ENCODE measurements around the gene DYNLT2. TPM values are rescaled to one million over a fixed set of nuclear protein-coding genes. Genes with fewer than 3 reads are reported as not detected.
A peak's percentile ranks its signal among the peaks of the same experiment; 100 is the strongest.

DYNLT2 gene
- total RNA-seq, 1 donor, result 2.2 TPM

DNA sequence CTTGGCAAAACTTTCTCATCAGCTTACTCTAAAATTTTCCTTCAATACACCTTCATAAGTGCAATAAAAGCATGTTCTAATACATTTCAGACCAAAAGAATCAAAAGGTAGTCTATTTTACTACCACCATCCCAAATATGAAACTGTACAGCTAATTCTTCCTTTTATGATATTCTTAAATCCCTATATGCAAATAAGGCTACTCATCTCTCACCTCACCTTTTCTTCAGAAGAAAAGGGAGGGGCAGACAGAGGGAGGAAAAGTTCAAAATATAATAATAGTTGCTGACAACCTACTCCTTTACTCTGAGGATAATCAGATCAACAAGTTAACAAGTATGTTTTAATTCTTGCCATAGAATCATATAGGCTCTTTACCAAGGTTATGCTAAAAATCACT is 42.1 kb downstream of the DYNLT2 start:
- no peaks in the 10 kb centered on the region for H3K27me3 ChIP-seq (ENCODE audit: insufficient read depth, low read length)
- peaks cover 9% of the 10 kb centered on the region for H3K4me1 ChIP-seq (ENCODE audit: insufficient read depth, low read length)
- H3K4me3 ChIP-seq (ENCODE audit: insufficient read depth, low read length), result no peak overlapping the region
- H3K9me3 ChIP-seq (ENCODE audit: low read depth, low read length), result no peaks in the 10 kb centered on the region
- H2AFZ ChIP-seq (ENCODE audit: low read length), result no peak overlapping the region
- H4K20me1 ChIP-seq (ENCODE audit: insufficient read depth, low read length), result peaks cover 8% of the 10 kb centered on the region
- peaks cover 5% of the 10 kb centered on the region for H3K79me2 ChIP-seq (ENCODE audit: insufficient read depth, low read length)
- H3K4me2 ChIP-seq (ENCODE audit: insufficient read depth, low read length), result no peak overlapping the region
- TF ChIP-seq, protein P1, sequence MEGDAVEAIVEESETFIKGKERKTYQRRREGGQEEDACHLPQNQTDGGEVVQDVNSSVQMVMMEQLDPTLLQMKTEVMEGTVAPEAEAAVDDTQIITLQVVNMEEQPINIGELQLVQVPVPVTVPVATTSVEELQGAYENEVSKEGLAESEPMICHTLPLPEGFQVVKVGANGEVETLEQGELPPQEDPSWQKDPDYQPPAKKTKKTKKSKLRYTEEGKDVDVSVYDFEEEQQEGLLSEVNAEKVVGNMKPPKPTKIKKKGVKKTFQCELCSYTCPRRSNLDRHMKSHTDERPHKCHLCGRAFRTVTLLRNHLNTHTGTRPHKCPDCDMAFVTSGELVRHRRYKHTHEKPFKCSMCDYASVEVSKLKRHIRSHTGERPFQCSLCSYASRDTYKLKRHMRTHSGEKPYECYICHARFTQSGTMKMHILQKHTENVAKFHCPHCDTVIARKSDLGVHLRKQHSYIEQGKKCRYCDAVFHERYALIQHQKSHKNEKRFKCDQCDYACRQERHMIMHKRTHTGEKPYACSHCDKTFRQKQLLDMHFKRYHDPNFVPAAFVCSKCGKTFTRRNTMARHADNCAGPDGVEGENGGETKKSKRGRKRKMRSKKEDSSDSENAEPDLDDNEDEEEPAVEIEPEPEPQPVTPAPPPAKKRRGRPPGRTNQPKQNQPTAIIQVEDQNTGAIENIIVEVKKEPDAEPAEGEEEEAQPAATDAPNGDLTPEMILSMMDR (IDR thresholded peaks at IDR 0.05; ENCODE audit: extremely low read depth, low read depth, low read length), result no peak
- H3K27ac ChIP-seq (ENCODE audit: low read depth, low read length), result no peak overlapping the region
- peaks cover 27% of the 10 kb centered on the region for H3K36me3 ChIP-seq (ENCODE audit: insufficient read depth, low read length)
- DNase-seq (ENCODE audit: insufficient read length, low spot score, missing footprints), result no peak

DNA sequence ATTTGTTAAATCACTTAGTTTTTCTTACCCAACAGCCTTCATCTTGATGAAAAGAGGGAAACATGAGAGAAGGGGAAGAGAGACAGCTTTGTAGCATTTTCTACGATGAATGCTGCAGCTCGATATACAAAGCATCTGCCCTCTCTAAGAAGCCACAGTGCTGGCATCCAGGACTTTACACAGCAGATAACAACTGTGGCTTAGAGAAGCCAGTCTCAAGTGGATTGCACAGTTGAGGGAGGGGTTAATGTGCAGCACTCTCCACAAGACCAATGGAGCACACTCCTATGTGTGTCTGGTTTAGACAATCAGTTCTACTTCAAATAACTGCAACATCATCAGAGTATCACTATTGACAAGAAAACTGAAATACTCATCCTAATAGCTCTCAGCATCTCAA is 43.6 kb downstream of the DYNLT2 start:
- Histone ChIP-seq H3K36me3 (ENCODE audit: insufficient read depth, low read length) (peaks cover 37% of the 10 kb centered on the region), H4K20me1 (ENCODE audit: insufficient read depth, low read length) (peaks cover 22% of the 10 kb centered on the region), H3K4me2 (ENCODE audit: insufficient read depth, low read length) (no peak overlapping the region), H3K27ac (ENCODE audit: low read depth, low read length) (no peak overlapping the region), H3K4me1 (ENCODE audit: insufficient read depth, low read length) (peaks cover 24% of the 10 kb centered on the region), H3K9me3 (ENCODE audit: low read depth, low read length) (no peaks in the 10 kb centered on the region), H3K4me3 (ENCODE audit: insufficient read depth, low read length) (no peak overlapping the region), H2AFZ (ENCODE audit: low read length) (no peak overlapping the region), H3K27me3 (ENCODE audit: insufficient read depth, low read length) (no peaks in the 10 kb centered on the region), H3K79me2 (ENCODE audit: insufficient read depth, low read length) (peaks cover 21% of the 10 kb centered on the region)
- TF ChIP-seq, protein P1 (IDR thresholded peaks at IDR 0.05; ENCODE audit: extremely low read depth, low read depth, low read length), result no peak
- no peak for DNase-seq (ENCODE audit: insufficient read length, low spot score, missing footprints)

DNA sequence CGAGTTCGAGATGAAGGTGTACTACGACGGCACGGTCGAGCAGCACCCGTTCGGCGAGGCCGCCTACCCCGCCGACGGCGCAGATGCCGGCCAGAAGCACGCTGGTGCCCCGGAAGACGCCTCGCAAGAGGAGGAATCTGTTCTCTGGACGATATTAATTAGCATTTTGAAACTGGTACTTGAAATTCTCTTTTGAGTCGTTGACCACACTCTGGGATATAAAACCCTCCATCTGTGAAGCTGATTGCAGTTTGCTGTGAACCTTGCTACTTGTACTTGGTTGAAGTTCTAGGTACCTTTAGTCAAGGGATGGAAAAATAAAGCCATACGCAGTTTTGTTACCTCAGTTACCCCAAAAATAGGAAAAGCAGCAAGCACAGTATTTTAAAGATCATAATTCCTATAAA is 48.5 kb downstream of the DYNLT2 start:
- peaks cover 24% of the 10 kb centered on the region for H4K20me1 ChIP-seq (ENCODE audit: insufficient read depth, low read length)
- peak overlapping the region; percentile 84 for H3K27ac ChIP-seq (ENCODE audit: low read depth, low read length)
- DNase-seq (ENCODE audit: insufficient read length, low spot score, missing footprints), result peak; percentile 38
- no peaks in the 10 kb centered on the region for H3K27me3 ChIP-seq (ENCODE audit: insufficient read depth, low read length)
- TF ChIP-seq, protein P1 (IDR thresholded peaks at IDR 0.05; ENCODE audit: extremely low read depth, low read depth, low read length), result no peak
- peak overlapping the region; percentile 87 for H2AFZ ChIP-seq (ENCODE audit: low read length)
- peak overlapping the region; percentile 80 for H3K4me2 ChIP-seq (ENCODE audit: insufficient read depth, low read length)
- peaks cover 52% of the 10 kb centered on the region for H3K79me2 ChIP-seq (ENCODE audit: insufficient read depth, low read length)
- peaks cover 17% of the 10 kb centered on the region for H3K36me3 ChIP-seq (ENCODE audit: insufficient read depth, low read length)
- H3K4me3 ChIP-seq (ENCODE audit: insufficient read depth, low read length), result peak overlapping the region; percentile 91
- H3K9me3 ChIP-seq (ENCODE audit: low read depth, low read length), result no peaks in the 10 kb centered on the region
- H3K4me1 ChIP-seq (ENCODE audit: insufficient read depth, low read length), result peaks cover 43% of the 10 kb centered on the region

DNA sequence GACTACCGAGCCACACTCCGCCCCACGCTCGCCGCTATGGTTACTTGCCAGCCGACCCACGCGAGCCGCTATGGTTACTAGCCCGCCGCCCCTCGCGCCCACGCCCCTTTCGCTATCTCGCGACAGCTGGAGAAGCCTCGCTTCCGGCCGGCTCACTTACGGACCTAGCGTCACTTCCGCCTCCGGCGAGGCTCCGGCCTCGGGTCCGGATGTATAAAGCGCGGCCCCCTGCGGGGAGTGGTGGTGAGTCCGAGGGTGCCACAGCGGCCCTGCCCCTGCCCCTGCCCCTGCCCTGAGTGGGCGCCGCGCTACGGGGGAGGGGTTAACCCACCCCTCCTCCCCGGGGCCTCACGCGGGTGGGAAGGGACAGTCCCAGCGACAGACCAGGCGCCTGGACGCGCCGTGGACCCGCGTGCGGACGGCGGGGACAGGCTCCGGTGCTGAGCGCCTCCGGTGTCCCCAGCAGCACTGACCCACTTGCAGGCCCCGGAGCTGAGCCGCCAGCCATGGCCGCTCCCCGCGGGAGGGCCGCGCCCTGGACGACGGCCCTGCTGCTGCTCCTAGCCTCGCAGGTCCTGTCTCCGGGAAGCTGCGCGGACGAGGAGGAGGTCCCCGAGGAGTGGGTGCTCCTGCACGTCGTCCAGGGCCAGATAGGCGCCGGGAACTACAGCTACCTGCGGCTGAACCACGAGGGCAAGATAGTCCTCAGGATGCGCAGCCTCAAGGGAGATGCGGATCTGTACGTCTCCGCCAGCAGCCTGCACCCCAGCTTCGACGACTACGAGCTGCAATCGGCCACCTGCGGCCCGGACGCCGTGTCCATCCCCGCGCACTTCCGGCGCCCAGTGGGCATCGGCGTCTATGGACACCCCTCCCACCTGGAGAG is 49.2 kb downstream of the DYNLT2 start, which contains the start of the genes C6orf120 and WDR27:
Gene C6orf120 (plus strand): TSS at position 173 of the 886 bp plus-strand sequence. CDS start 334 bp downstream, at position 507.
Gene WDR27 (minus strand): TSS at position 76 of the 886 bp plus-strand sequence. CDS start 13,024 bp downstream, outside the sequence.
- peak; percentile 97 for DNase-seq (ENCODE audit: insufficient read length, low spot score, missing footprints)
- peaks cover 24% of the 10 kb centered on the region for H4K20me1 ChIP-seq (ENCODE audit: insufficient read depth, low read length)
- peak within 1 kb of the TSS; percentile 91 for H2AFZ ChIP-seq (ENCODE audit: low read length)
- H3K4me1 ChIP-seq (ENCODE audit: insufficient read depth, low read length), result peaks cover 48% of the 10 kb centered on the region
- H3K4me3 ChIP-seq (ENCODE audit: insufficient read depth, low read length), result peak within 1 kb of the TSS; percentile 91
- peak within 1 kb of the TSS; percentile 83 for H3K4me2 ChIP-seq (ENCODE audit: insufficient read depth, low read length)
- TF ChIP-seq, protein P1 (IDR thresholded peaks at IDR 0.05; ENCODE audit: extremely low read depth, low read depth, low read length), result no peak
- peak within 1 kb of the TSS; percentile 84 for H3K27ac ChIP-seq (ENCODE audit: low read depth, low read length)
- peaks cover 17% of the 10 kb centered on the region for H3K36me3 ChIP-seq (ENCODE audit: insufficient read depth, low read length)
- H3K27me3 ChIP-seq (ENCODE audit: insufficient read depth, low read length), result no peaks in the 10 kb centered on the region
- H3K9me3 ChIP-seq (ENCODE audit: low read depth, low read length), result no peaks in the 10 kb centered on the region
- H3K79me2 ChIP-seq (ENCODE audit: insufficient read depth, low read length), result peaks cover 54% of the 10 kb centered on the region
